Measurements from ENCODE around the gene POC1A. TPM values are rescaled to one million over a fixed set of nuclear protein-coding genes. Genes with fewer than 3 reads are reported as not detected.
"Not testable (repeated sequence)": the region's sequence is repeated elsewhere in the genome, so short reads cannot be mapped to it uniquely, and the experiment has no call there.

Gene POC1A
- total RNA-seq, 2 donors from 2014 or later, result 14.9 to 35.3 TPM

DNA sequence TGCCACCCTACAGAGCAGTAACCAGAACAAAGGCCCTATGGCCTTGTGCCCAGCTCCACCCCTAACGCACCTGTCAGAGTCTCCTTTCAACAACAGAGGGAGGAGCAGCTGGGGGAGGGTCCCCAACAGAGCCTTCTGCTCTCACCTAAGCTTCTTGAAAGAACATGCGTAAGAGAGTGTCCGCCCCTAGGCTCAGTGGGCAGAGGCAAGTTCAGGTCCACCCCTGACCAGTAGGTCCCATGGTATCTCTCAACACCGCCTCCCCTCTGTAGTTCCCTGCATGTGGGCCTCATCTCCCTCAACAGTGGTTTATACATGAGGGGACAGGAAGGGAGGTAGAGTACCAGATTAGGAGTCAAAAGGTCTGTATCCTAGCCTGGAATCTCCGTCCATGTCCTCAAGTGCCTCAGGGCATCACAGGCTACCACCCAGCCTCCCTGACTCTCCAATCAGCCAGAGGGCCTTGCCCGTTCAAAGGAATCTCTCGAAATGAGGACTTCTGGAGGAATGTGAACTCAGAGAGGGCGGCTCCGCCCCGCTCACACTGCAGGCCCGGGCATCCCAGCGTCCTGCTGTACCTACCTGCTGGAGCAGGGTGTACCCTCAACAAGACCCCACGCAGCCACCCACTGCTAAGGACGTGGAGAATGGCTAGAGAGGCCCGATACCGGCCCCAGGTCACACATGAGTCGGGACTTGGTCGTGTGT lies 680 bp downstream of the POC1A start:
- DNase-seq (ENCODE audit: low spot score) (peak; percentile 60), ATAC-seq (peak in 1 of 2 donors; percentile 4)
- peaks cover 11 to 12% of the 10 kb centered on the region in 2 donors for H3K4me1 Mint-ChIP-seq (ENCODE audit: low read depth in 2 of 2)
- H3K36me3 Mint-ChIP-seq, result no peaks in the 10 kb centered on the region
- peak overlapping the region; percentile 85 for H3K4me3 Mint-ChIP-seq
- H3K27ac Mint-ChIP-seq, result peak overlapping the region; percentile 18 to 83
- H3K27me3 Mint-ChIP-seq, result no peaks in the 10 kb centered on the region
- H3K9me3 Mint-ChIP-seq, result no peaks in the 10 kb centered on the region

GRCh38 chr3:52151991-52152390 lies 2.2 kb downstream of the POC1A start:
- DNase-seq (ENCODE audit: low spot score), result peak; percentile 2
- not testable (repeated sequence) for H3K27me3 Mint-ChIP-seq, H3K36me3 Mint-ChIP-seq, H3K4me3 Mint-ChIP-seq, ATAC-seq, H3K9me3 Mint-ChIP-seq, H3K27ac Mint-ChIP-seq
- H3K4me1 Mint-ChIP-seq (ENCODE audit: low read depth in 2 of 2), result peaks cover 11 to 12% of the 10 kb centered on the region in 2 donors

- H3K4me3 Mint-ChIP-seq, result no peak overlapping the region
- no peak overlapping the region for H3K27ac Mint-ChIP-seq
- DNase-seq (ENCODE audit: low spot score) (peak; percentile 22), ATAC-seq (no peak)
- H3K9me3 Mint-ChIP-seq, result no peaks in the 10 kb centered on the region
- no peaks in the 10 kb centered on the region for H3K36me3 Mint-ChIP-seq
- peaks cover 11 to 12% of the 10 kb centered on the region in 2 donors for H3K4me1 Mint-ChIP-seq (ENCODE audit: low read depth in 2 of 2)
- H3K27me3 Mint-ChIP-seq, result no peaks in the 10 kb centered on the region
Measured at GRCh38 chr3:52150860-52151259, 3.4 kb downstream of the POC1A start.

- ATAC-seq, result no peak
- no peaks in the 10 kb centered on the region for H3K27me3 Mint-ChIP-seq
- H3K27ac Mint-ChIP-seq, result no peak overlapping the region
Measured at GRCh38 chr3:52150357-52150756, 3.9 kb downstream of the POC1A start.

DNA sequence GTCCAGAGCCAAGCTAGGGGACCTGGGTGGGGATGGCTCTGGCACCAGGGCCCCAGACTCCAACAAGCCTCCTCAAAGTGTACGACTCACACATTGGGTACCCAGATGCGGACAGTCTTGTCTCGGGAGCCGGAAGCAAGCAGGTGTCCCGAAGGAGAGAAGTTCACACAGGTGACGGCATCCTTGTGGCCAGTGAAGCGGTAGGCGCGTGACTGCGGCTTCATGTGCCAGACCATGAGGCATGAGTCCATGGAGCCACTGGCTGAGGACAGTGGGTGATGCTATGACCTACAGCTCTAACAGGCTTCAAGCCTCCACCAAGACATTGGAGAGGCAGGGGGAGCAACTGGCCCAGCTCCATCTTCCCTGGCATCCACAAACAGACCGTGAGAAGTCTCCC lies 4.5 kb downstream of the POC1A start:
- ATAC-seq, result no peak
- no peaks in the 10 kb centered on the region for H3K36me3 Mint-ChIP-seq
- H3K27ac Mint-ChIP-seq, result no peak overlapping the region
- H3K9me3 Mint-ChIP-seq, result no peaks in the 10 kb centered on the region
- peak; percentile 56 for DNase-seq (ENCODE audit: low spot score)
- peaks cover 7 to 10% of the 10 kb centered on the region in 2 donors for H3K4me1 Mint-ChIP-seq (ENCODE audit: low read depth in 2 of 2)
- no peaks in the 10 kb centered on the region for H3K27me3 Mint-ChIP-seq
- no peak overlapping the region for H3K4me3 Mint-ChIP-seq

More at GRCh38 chr3:52150357-52150756, 3.9 kb downstream of the POC1A start:
- peak; percentile 12 for DNase-seq (ENCODE audit: low spot score)
- H3K4me1 Mint-ChIP-seq (ENCODE audit: low read depth in 2 of 2), result peaks cover 9 to 11% of the 10 kb centered on the region in 2 donors
- H3K36me3 Mint-ChIP-seq, result no peaks in the 10 kb centered on the region
- no peaks in the 10 kb centered on the region for H3K9me3 Mint-ChIP-seq
- H3K4me3 Mint-ChIP-seq, result no peak overlapping the region

- DNase-seq (ENCODE audit: low spot score), result peak; percentile 15
- Mint-ChIP-seq H3K36me3 (no peaks in the 10 kb centered on the region), H3K27ac (no peak overlapping the region), H3K9me3 (no peaks in the 10 kb centered on the region), H3K4me1 (ENCODE audit: low read depth in 2 of 2) (peaks cover 11 to 12% of the 10 kb centered on the region in 2 donors), H3K4me3 (no peak overlapping the region), H3K27me3 (no peaks in the 10 kb centered on the region)
- ATAC-seq, result no peak
Measured at GRCh38 chr3:52149021-52149420, 5.2 kb downstream of the POC1A start.

- no peaks in the 10 kb centered on the region for H3K9me3 Mint-ChIP-seq
- peaks cover 13 to 14% of the 10 kb centered on the region in 2 donors for H3K4me1 Mint-ChIP-seq (ENCODE audit: low read depth in 2 of 2)
- no peak overlapping the region for H3K27ac Mint-ChIP-seq
- ATAC-seq (no peak), DNase-seq (ENCODE audit: low spot score) (no peak)
- no peaks in the 10 kb centered on the region for H3K27me3 Mint-ChIP-seq
- H3K36me3 Mint-ChIP-seq, result no peaks in the 10 kb centered on the region
- H3K4me3 Mint-ChIP-seq, result no peak overlapping the region
Measured at GRCh38 chr3:52147804-52148203, 6.4 kb downstream of the POC1A start.

- ATAC-seq, result no peak
- Mint-ChIP-seq H3K27me3 (no peaks in the 10 kb centered on the region), H3K4me3 (no peak overlapping the region), H3K36me3 (no peaks in the 10 kb centered on the region), H3K9me3 (no peaks in the 10 kb centered on the region), H3K27ac (no peak overlapping the region), H3K4me1 (ENCODE audit: low read depth in 2 of 2) (peaks cover 9 to 14% of the 10 kb centered on the region in 2 donors)
- DNase-seq (ENCODE audit: low spot score), result peak; percentile 34
Measured at GRCh38 chr3:52146811-52147210, 7.4 kb downstream of the POC1A start.

GRCh38 chr3:52146189-52146588 lies 8.0 kb downstream of the POC1A start:
- H3K27ac Mint-ChIP-seq, result no peak overlapping the region
- H3K4me3 Mint-ChIP-seq, result no peak overlapping the region
- peak; percentile 5 for DNase-seq (ENCODE audit: low spot score)
- H3K9me3 Mint-ChIP-seq, result no peaks in the 10 kb centered on the region
- H3K36me3 Mint-ChIP-seq, result no peaks in the 10 kb centered on the region
- H3K4me1 Mint-ChIP-seq (ENCODE audit: low read depth in 2 of 2), result peaks cover 9 to 14% of the 10 kb centered on the region in 2 donors
- no peak for ATAC-seq
- no peaks in the 10 kb centered on the region for H3K27me3 Mint-ChIP-seq

GRCh38 chr3:52145736-52146110 lies 8.5 kb downstream of the POC1A start:
- Mint-ChIP-seq H3K9me3 (no peaks in the 10 kb centered on the region), H3K27me3 (no peaks in the 10 kb centered on the region), H3K36me3 (no peaks in the 10 kb centered on the region), H3K27ac (no peak overlapping the region), H3K4me3 (no peak overlapping the region), H3K4me1 (ENCODE audit: low read depth in 2 of 2) (peaks cover 9 to 14% of the 10 kb centered on the region in 2 donors)
- ATAC-seq (no peak), DNase-seq (ENCODE audit: low spot score) (peak; percentile 47)

- ATAC-seq (no peak), DNase-seq (ENCODE audit: low spot score) (peak; percentile 38)
- H3K9me3 Mint-ChIP-seq, result no peaks in the 10 kb centered on the region
- no peak overlapping the region for H3K4me3 Mint-ChIP-seq
- peaks cover 9 to 14% of the 10 kb centered on the region in 2 donors for H3K4me1 Mint-ChIP-seq (ENCODE audit: low read depth in 2 of 2)
- H3K27me3 Mint-ChIP-seq, result no peaks in the 10 kb centered on the region
- no peaks in the 10 kb centered on the region for H3K36me3 Mint-ChIP-seq
- peak overlapping the region in 1 of 2 donors; percentile 25 for H3K27ac Mint-ChIP-seq
Measured at GRCh38 chr3:52144796-52145735, 9.2 kb downstream of the POC1A start.

DNA sequence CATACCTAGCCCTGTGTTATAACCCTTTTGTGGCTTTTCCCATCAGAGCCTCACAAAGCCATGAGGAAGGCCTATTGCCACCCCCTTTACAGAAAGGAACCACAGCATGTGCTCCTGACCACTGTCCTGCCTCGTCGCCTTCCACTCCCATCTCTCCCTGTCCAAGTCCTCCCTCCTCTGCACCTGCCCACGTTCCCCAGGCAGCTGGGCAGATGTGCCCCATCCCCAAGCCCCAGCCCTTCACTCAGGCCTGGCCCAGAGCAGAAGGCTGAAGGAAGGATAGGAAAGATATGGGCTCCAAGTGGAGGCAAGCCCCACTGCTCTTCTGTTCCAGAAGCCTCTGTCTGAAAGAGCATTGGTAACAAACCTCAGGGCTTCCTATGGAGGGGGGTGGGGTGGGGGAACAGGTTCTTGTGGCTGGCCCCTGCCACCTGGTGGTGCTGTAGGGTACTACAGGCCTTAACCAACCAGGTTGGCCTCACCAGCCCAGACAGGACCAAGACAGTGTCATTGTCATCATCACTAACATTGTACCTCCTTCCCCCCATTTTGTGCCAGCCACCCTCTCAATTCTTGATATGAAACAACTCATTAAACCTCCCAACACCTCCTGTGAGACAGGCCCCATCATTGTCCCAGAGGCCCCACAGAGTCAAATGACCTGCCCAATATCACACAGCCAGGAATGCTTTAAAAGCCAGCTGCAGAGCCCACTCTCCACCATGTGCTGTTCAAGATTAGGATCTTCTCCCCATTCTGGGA lies 10.0 kb downstream of the POC1A start:
- Mint-ChIP-seq H3K27me3 (no peaks in the 10 kb centered on the region), H3K27ac (peak overlapping the region in 1 of 2 donors; percentile 64), H3K4me1 (ENCODE audit: low read depth in 2 of 2) (peaks cover 9 to 14% of the 10 kb centered on the region in 2 donors), H3K4me3 (no peak overlapping the region), H3K9me3 (no peaks in the 10 kb centered on the region), H3K36me3 (no peaks in the 10 kb centered on the region)
- ATAC-seq (peak; percentile 85 to 87), DNase-seq (ENCODE audit: low spot score) (peak; percentile 80)

- DNase-seq (ENCODE audit: low spot score) (peak; percentile 53), ATAC-seq (no peak)
- Mint-ChIP-seq H3K4me1 (ENCODE audit: low read depth in 2 of 2) (peaks cover 9 to 14% of the 10 kb centered on the region in 2 donors), H3K27ac (peak overlapping the region in 1 of 2 donors; percentile 64), H3K4me3 (no peak overlapping the region), H3K27me3 (no peaks in the 10 kb centered on the region), H3K9me3 (no peaks in the 10 kb centered on the region), H3K36me3 (no peaks in the 10 kb centered on the region)
Measured at GRCh38 chr3:52143616-52144015, 10.6 kb downstream of the POC1A start.
